GM13977 (cell line): Measurements from ENCODE around the gene TAOK2.

Experiments used
- DNase-seq: peaks from one replicate; pipeline ENCODE4 v3.0.0; 2012; ENCODE audit warnings: low spot score
- CTCF ChIP-seq: IDR thresholded peaks from 2 replicates; pipeline ENCODE4 v1.5.1; 2012; ENCODE audit warnings: mild to moderate bottlenecking, control low read depth; ENCODE audit not compliant: insufficient read depth; ENCODE audit errors: extremely low read depth, missing control alignments
- in situ Hi-C: fragments of 300-500 bp; cut with MboI; formaldehyde crosslinking; loops from one replicate; pipeline ENCODE4 v1.12.0; 2022; ENCODE audit warnings: low sequenced_read_pairs, low pct_unique_long_range_greater_than_20kb, mixed read lengths, inconsistent platforms; ENCODE audit not compliant: unreplicated experiment

TAOK2 gene

GRCh38 chr16:29993191-29993902, 19.7 kb downstream of the TAOK2 start:
- no peak for DNase-seq
- no peak for TF ChIP-seq CTCF
- in situ Hi-C loops = no loop called here

GRCh38 chr16:29993903-29994599, 20.4 kb downstream of the TAOK2 start:
- no peak for DNase-seq
- no peak for TF ChIP-seq CTCF
- in situ Hi-C loops = no loop called here

- TF ChIP-seq CTCF = no peak
- peak; percentile 87 for DNase-seq
Observed at GRCh38 chr16:29994600-29995323, 21.1 kb downstream of the TAOK2 start.

GRCh38 chr16:29995324-29995910, 21.7 kb downstream of the TAOK2 start, which contains the start of gene HIRIP3:
Gene HIRIP3, minus strand, starts transcription at chr16:29995617. Its CDS starts 12 bp downstream, at chr16:29995605.
- DNase-seq = peak; percentile 95
- in situ Hi-C loops = no loop called here
- TF ChIP-seq CTCF = no peak

More at GRCh38 chr16:29994600-29995323, 21.1 kb downstream of the TAOK2 start:
- in situ Hi-C loops = no loop called here

GRCh38 chr16:29995911-29996765, 22.5 kb downstream of the TAOK2 start, which contains the start of gene INO80E:
Gene INO80E, plus strand, starts transcription at chr16:29996241. Its CDS starts 70 bp downstream, at chr16:29996311.
- in situ Hi-C loops = no loop called here
- no peak for TF ChIP-seq CTCF
- peak; percentile 100 for DNase-seq
